HG02970 (cell line): ENCODE data around the gene ASTN2.

ENCODE experiments used
- ATAC-seq: cut with Tn5 transposase; IDR thresholded peaks from one replicate; pipeline ENCODE4 v1.9.1; 2021; ENCODE audit warnings: mild to moderate bottlenecking, moderate library complexity, moderate number of reproducible peaks; ENCODE audit not compliant: unreplicated experiment, low FRiP score

ASTN2 gene

GRCh38 chr9:116724123-116724522, 690.7 kb downstream of the ASTN2 start:
- ATAC-seq = no peak

GRCh38 chr9:116721944-116722343, 692.9 kb downstream of the ASTN2 start:
- no peak for ATAC-seq

DNA sequence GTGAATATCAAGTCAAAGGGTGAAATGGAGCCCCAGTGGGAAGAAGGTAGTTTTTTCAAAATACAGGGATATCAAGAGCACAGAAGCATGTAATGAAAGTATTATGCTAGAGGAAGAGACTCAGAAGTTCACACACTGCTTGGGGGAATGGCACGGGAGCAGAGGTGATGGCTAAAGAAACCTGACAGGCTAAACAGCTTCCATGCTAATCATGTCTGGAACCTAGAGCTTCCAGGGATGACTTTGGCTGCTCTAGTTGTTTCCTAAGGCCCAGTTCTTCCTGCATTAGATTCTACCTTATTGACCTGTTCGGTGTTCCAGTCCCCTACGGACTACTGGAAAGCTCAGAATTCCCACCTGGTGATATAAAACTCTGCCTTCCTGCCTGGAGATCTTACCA, 693.4 kb downstream of the ASTN2 start:
- no peak for ATAC-seq

GRCh38 chr9:116720111-116720510, 694.7 kb downstream of the ASTN2 start:
- ATAC-seq = no peak

DNA sequence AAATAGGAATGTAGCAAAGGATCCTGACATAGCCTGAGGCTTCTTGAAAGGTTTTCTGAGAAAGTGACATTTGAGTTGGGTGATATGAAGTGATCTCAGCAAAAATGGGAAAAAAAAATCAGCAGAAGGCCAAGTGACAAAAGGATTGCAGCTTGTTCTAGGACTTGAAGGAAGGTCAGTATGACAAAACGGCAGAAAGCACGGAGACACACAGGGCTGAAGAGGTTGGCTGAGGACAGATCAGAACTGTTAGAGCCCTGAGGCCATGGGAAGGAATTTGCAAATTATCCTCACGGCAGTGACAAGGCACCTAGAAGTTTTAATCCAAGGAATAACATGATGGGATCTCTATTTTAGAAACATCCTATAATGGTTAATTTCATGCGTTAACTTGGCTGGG, 696.7 kb downstream of the ASTN2 start:
- ATAC-seq = no peak

GRCh38 chr9:116717150-116717549, 697.7 kb downstream of the ASTN2 start:
- ATAC-seq = no peak

GRCh38 chr9:116716438-116716837, 698.4 kb downstream of the ASTN2 start:
- ATAC-seq = no peak

- ATAC-seq = no peak
Measured at GRCh38 chr9:116715751-116716150, 699.1 kb downstream of the ASTN2 start.

GRCh38 chr9:116713271-116713670, 701.6 kb downstream of the ASTN2 start:
- no peak for ATAC-seq

GRCh38 chr9:116712781-116713180, 702.1 kb downstream of the ASTN2 start:
- no peak for ATAC-seq

DNA sequence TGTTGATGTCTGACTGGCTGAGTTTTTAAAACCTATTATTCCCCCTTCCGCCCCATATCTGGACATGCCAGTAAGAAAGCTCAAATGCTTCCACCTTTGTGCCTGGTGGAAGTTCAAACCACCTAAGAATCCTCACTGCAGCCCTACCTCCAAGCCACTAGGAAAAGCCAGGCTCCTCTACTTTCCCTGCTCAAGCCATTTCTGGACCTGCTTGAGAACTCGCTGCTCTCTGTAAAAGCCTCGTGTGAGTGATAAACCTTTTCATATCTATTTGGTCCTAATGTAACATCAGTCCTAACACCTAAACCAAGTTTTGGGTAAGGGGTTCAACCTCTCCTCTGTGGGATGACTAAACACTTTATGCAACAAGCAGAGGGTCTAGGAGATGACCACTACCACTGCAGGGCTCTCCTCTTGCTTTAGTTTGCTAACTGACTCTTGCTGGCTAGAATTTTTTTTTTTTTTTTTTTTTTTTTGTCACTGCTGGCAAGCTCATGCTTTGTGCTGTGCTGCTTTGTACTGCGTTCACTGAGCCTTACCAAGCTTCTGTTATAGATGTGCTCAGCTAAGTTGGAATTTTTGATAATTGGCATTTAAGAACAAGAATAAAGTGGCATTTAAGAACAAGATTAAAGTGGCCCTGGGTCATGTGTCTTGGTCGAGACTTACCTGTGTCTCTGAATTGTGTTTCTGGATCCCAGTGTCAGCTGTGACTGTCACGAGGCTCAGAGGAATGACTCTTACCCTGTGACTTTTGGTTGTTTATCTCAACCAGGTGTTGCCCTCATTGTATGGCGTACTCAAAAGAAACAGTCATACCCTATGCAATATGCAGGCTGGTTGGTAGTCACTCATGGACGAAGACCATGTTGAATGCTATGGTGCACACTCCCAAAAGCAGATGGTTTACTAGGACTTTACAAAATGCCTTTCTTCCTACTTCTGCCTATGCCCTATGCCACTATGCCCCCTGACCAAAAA, 708.3 kb downstream of the ASTN2 start:
- ATAC-seq = no peak

DNA sequence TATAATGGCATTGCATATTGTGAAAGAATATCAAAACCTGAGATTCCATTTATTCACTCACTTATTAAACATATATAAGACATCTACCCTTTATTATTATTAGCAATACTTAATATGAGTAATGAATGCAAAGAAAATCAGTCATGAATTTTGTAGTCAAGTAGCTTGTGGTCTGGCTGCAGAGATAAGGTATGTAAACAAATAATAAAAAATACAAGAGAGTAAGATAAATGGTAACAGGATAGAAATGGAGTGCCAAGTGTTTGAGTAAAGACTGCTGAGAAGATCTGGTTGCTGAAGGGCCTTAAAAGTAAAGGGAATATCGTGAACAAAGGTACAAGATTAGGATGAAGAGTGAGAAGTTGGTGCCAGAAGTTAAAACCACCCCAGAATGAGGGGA, 709.3 kb downstream of the ASTN2 start:
- ATAC-seq = no peak

- no peak for ATAC-seq
Measured at GRCh38 chr9:116704470-116704869, 710.4 kb downstream of the ASTN2 start.

DNA sequence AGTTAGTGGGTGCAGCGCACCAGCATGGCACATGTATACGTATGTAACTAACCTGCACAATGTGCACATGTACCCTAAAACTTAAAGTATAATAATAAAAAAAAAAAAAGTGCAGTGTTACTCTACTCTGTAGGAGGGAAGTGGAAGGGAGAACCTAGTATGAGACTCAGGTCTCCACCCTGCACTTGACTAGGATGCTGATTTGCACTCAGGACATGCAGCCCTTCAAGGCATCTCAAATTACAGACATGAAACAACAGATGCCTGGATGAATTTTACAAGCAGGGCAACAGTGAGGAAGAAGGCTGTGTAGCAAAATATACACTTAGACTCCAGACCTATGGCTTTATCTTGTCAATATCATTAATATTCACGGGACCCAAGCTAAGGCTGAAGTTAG, 711.2 kb downstream of the ASTN2 start:
- no peak for ATAC-seq

GRCh38 chr9:116701940-116702642, 712.8 kb downstream of the ASTN2 start:
- no peak for ATAC-seq

DNA sequence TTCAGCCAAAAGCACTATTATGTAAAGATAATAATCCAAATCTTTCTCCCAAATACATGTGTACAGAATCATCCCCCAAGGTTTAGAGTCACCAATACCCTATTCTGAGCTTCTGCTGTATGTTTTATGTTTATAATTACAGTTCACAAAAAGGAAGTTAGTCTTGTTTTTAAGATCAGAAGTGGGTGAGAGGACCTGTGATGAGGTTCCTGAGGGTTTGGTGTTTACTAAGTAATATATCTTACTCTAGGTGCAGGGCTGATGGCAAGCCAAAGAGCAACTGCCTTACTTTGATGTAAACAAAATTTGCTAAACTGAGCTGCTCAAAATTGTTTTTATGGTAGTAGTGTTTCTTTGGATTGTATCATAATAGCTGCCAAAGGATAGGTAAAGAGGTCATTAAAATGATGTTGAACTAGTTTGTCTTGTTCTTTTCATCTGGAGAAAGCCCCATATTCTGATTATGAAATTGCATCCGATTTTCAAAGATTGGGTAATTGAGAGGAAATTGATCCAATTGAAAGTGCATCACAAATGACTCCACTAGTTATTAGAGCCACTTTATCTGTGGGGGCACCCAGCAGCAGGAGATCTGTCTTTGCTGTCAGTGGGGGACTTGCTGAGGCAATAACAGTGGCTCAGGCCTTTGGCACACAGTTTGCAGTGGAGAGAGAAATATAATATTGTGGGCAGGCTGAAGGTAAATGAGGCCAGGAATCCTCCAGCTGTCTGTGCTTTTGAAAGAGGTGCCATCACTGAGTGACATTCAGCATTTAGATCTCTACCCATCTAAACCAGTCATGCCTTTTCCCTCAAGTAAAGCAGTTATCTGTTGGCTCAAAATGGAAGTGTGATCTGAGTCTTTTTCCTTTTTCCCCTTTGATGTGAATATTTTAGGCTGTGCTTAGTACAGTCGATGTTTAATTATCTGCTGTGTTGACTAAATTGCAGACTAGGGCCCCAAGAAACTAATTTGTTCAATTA, 713.7 kb downstream of the ASTN2 start:
- no peak for ATAC-seq

DNA sequence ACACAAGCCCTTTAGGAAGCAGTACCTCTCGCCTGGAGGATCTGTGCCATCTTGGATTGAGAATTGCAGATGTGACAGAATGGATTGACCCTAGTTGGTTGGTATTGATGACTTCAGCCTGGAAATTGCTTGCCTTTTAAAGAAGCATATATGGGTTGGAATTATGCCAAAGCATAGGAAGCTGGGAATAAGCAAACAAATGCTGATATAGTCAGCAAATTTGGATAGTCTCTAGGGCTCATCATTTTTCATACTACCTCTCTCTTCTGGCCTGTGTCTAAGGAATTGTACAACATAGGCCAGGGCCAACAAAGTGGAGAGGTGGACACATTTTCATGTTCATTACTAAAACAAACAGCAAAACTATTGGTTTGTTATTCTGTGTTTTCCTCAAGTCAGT, 714.6 kb downstream of the ASTN2 start:
- ATAC-seq = no peak

DNA sequence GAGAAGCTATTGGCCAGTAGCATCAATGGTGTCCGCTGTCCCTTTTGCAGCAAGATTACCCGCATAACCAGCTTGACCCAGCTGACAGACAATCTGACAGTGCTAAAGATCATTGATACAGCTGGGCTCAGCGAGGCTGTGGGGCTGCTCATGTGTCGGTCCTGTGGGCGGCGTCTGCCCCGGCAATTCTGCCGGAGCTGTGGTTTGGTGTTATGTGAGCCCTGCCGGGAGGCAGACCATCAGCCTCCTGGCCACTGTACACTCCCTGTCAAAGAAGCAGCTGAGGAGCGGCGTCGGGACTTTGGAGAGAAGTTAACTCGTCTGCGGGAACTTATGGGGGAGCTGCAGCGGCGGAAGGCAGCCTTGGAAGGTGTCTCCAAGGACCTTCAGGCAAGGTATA, 717.0 kb downstream of the ASTN2 start:
- no peak for ATAC-seq

DNA sequence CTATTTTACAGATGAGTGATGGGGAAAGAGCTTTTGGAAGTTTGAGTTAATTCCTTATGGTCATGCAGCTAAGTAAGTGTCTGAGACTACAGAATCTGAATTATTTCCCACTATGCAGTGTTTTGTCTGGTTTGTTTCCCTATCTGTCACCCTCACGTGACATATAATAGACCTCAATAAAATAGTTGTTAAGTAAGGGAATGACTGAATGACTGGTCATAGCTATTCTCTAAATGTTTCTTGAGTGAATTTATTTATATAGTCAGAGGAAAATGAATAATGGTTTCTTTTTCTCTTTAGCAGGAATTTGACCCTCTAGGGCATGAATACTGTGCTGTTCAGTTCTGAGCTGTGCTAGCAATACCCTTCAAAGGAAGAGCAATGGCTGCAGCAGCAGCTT, 717.5 kb downstream of the ASTN2 start:
- ATAC-seq = no peak

DNA sequence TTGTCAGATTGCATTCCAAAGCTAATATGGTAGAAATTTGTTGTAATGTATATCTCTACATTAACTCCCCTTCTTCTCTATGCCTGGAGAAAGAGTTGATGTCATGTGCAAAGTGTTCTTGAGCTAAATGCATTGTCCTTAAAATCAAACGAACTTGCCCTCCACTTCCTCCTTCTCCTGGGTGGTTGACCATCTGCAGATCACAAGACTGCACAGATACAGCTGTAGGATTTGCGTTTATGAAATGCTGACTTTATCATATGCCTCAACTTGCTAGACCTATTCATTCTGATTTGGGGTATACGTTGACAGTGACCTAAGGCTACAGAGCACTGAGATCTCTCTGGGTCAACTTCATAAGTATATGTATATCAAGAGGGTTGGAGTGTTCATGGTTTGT, 719.4 kb downstream of the ASTN2 start:
- no peak for ATAC-seq
